ENCODE data around the gene CD207. TPM values are rescaled to one million over a fixed set of nuclear protein-coding genes. Genes with fewer than 3 reads are reported as not detected.
A peak's percentile ranks its signal among the peaks of the same experiment; 100 is the strongest.

CD207 gene
- total RNA-seq, 2 experiments from 2014 or later, result not detected

DNA sequence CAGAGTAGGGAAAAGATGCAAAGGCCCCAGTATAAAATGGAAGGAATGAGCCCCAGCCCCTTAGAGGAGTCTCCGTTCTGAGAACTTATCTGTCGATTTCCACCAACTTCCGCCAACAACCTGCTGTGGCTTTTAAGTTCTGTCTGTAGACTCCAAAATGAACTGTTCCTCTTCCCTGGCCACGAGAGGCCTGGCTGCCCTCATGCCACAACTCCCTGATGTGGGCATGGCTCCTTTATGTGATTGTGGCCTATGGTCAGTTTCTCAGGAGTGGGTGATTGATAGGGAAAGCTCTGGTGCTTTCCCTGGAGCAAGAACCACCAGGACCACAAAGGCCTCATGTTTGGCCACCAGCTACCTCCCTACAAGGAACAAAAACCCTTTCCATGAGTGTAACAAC, 18.8 kb upstream of the CD207 start:
- POLR2A ChIA-PET, result no interaction called here
- Mint-ChIP-seq H3K36me3 (ENCODE audit: low read depth) (no peaks in the 10 kb centered on the region), H3K27me3 (no peaks in the 10 kb centered on the region), H3K27ac (no peak overlapping the region), H3K4me1 (ENCODE audit: low read depth) (peaks cover 30% of the 10 kb centered on the region), H3K4me3 (no peak overlapping the region), H3K9me3 (no peaks in the 10 kb centered on the region)
- ATAC-seq (no peak), DNase-seq (no peak)
- CTCF ChIA-PET, result interaction anchor here (1.2 to 5.6 kb wide), 3 partner anchors 17 to 94 kb away, joined by 4 to 37 read pairs (median 11); partner anchors contain the start of gene FIGLA
- intact Hi-C loops (cut with micrococcal nuclease), result loop anchor here (5.0 kb wide), 1 partner anchor 67 kb away; no protein-coding TSS in a partner anchor
- TF ChIP-seq, protein P1, sequence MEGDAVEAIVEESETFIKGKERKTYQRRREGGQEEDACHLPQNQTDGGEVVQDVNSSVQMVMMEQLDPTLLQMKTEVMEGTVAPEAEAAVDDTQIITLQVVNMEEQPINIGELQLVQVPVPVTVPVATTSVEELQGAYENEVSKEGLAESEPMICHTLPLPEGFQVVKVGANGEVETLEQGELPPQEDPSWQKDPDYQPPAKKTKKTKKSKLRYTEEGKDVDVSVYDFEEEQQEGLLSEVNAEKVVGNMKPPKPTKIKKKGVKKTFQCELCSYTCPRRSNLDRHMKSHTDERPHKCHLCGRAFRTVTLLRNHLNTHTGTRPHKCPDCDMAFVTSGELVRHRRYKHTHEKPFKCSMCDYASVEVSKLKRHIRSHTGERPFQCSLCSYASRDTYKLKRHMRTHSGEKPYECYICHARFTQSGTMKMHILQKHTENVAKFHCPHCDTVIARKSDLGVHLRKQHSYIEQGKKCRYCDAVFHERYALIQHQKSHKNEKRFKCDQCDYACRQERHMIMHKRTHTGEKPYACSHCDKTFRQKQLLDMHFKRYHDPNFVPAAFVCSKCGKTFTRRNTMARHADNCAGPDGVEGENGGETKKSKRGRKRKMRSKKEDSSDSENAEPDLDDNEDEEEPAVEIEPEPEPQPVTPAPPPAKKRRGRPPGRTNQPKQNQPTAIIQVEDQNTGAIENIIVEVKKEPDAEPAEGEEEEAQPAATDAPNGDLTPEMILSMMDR (IDR thresholded peaks at IDR 0.05), result no peak

DNA sequence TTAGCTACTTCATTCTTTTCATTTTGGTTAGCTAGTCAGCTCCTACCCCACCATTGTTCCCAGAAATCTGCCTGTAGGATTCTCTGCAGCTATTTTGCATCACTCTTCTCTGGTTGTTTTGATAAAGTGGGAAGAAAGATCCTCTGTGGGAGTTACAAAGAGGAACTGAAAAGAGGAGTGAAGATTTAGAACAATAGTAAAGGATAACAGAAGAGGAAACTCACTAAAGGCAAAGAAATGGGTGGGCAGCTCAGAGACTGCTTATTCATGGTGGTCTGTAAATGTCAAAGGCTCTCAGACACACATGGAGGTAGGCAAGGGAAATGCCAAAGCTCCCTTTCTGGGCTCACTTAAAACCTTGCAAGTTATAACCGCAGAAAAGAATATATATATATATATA, 17.2 kb upstream of the CD207 start:
- DNase-seq (peak; percentile 22), ATAC-seq (no peak)
- H3K4me1 Mint-ChIP-seq (ENCODE audit: low read depth), result peaks cover 30% of the 10 kb centered on the region
- H3K27me3 Mint-ChIP-seq, result no peaks in the 10 kb centered on the region
- H3K9me3 Mint-ChIP-seq, result no peaks in the 10 kb centered on the region
- ChIA-PET POLR2A (interaction anchor here (1.0 to 1.2 kb wide), 2 partner anchors 18 to 19 kb away, joined by 3 read pairs; no protein-coding TSS in a partner anchor), CTCF (interaction anchor here (1.3 to 6.1 kb wide), 4 partner anchors 10 to 112 kb away, joined by 3 to 57 read pairs (median 24); partner anchors contain the start of gene FIGLA)
- H3K4me3 Mint-ChIP-seq, result no peak overlapping the region
- H3K36me3 Mint-ChIP-seq (ENCODE audit: low read depth), result no peaks in the 10 kb centered on the region
- TF ChIP-seq, protein P1 (IDR thresholded peaks at IDR 0.05), result no peak
- intact Hi-C loops (cut with micrococcal nuclease), result loop anchor here (5.0 kb wide), 1 partner anchor 66 kb away; no protein-coding TSS in a partner anchor
- H3K27ac Mint-ChIP-seq, result peak overlapping the region; percentile 77

DNA sequence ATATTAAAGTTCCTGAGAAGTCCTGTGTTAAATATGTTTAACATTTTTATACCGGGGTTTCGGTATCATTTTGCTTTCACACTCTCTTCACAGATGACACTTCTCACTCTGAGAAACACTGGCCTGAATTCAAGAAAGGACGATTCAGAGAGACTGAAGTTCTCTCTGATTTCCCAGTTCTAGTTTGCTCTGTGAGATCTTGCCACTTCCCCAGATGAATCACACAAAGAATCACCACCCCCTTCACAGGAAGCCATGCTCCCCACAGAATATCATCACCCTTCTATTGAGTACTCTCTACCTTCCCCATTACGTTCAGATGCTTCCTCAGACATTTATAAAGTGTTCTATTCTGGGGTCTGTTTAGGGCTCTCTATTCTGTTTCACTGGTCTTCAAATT, 16.1 kb upstream of the CD207 start:
- peak overlapping the region; percentile 5 for H3K4me3 Mint-ChIP-seq

DNA sequence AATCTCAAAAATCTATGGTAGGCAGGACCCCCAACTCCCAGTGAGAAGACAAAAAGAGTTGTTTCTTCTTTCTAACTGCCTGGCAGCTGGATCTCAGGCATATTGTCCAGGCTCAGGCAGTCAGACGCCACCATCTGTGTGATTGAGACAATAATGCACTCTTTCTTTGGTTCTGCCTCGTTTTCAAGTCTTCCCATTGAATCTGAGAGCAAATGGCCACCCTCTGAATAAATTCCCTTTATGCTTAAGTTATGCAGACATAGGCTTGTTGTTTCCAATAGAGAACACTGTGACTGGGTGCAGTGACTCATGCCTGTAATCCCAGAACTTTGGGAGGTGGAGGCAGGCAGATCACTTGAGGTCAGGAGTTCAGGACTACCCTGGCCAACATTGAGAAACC, 15.3 kb upstream of the CD207 start:
- Mint-ChIP-seq H3K27ac (peak overlapping the region; percentile 67), H3K27me3 (no peaks in the 10 kb centered on the region), H3K9me3 (no peaks in the 10 kb centered on the region), H3K4me3 (no peak overlapping the region), H3K4me1 (ENCODE audit: low read depth) (peaks cover 30% of the 10 kb centered on the region), H3K36me3 (ENCODE audit: low read depth) (no peaks in the 10 kb centered on the region)
- intact Hi-C loops (cut with micrococcal nuclease), result loop anchor here (5.0 kb wide), 1 partner anchor 64 kb away; no protein-coding TSS in a partner anchor
- no peak for DNase-seq
- ChIA-PET CTCF (interaction anchor here (1.2 to 6.1 kb wide), 2 partner anchors 11 to 65 kb away, joined by 3 to 57 read pairs; no protein-coding TSS in a partner anchor), POLR2A (no interaction called here)
- TF ChIP-seq, protein P1 (IDR thresholded peaks at IDR 0.05), result no peak
- ATAC-seq, result no peak

More for the DNA sequence above, 16.1 kb upstream of the CD207 start:
- TF ChIP-seq, protein P1 (IDR thresholded peaks at IDR 0.05), result no peak
- intact Hi-C loops (cut with micrococcal nuclease), result loop anchor here (5.0 kb wide), 1 partner anchor 64 kb away; no protein-coding TSS in a partner anchor
- H3K4me1 Mint-ChIP-seq (ENCODE audit: low read depth), result peaks cover 30% of the 10 kb centered on the region
- ChIA-PET CTCF (interaction anchor here (1.1 to 6.1 kb wide), 5 partner anchors 11 to 113 kb away, joined by 3 to 57 read pairs (median 11); partner anchors contain the start of gene FIGLA), POLR2A (interaction anchor here (0.6 kb wide), 1 partner anchor 21 kb away, joined by 3 read pairs; no protein-coding TSS in a partner anchor)
- H3K27ac Mint-ChIP-seq, result peak overlapping the region; percentile 77
- ATAC-seq (peak; percentile 98), DNase-seq (peak; percentile 70)
- no peaks in the 10 kb centered on the region for H3K9me3 Mint-ChIP-seq
- no peaks in the 10 kb centered on the region for H3K27me3 Mint-ChIP-seq
- H3K36me3 Mint-ChIP-seq (ENCODE audit: low read depth), result no peaks in the 10 kb centered on the region

DNA sequence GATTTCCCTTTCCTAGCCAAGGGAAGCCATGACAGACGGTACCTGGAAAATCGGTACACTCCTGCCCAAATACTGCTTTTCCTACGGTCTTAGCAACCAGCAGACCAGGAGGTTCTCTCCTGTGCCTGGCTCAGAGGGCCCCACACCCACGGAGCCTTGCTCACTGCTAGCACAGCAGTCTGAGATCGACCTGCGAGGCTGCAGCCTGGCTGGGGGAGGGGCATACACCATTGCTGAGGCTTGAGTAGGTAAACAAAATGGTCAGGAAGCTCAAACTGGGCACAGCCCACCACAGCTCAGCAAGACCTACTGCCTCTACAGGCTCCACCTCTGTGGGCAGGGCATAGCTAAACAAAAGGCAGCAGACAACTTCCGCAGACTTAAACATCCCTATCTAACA, 6.8 kb upstream of the CD207 start:
- no peak for ATAC-seq
- POLR2A ChIA-PET, result no interaction called here
- H3K4me1 Mint-ChIP-seq (ENCODE audit: low read depth), result no peaks in the 10 kb centered on the region
- DNase-seq, result no peak
- H3K27ac Mint-ChIP-seq, result no peak overlapping the region
- CTCF ChIA-PET, result interaction anchor here (1.0 to 1.3 kb wide), 3 partner anchors 12 to 53 kb away, joined by 3 to 5 read pairs (median 3); no protein-coding TSS in a partner anchor
- H3K9me3 Mint-ChIP-seq, result no peaks in the 10 kb centered on the region
- TF ChIP-seq, protein P1 (IDR thresholded peaks at IDR 0.05), result no peak
- no peak overlapping the region for H3K4me3 Mint-ChIP-seq
- H3K27me3 Mint-ChIP-seq, result peaks cover 6% of the 10 kb centered on the region
- intact Hi-C loops (cut with micrococcal nuclease), result no loop called here
- H3K36me3 Mint-ChIP-seq (ENCODE audit: low read depth), result no peaks in the 10 kb centered on the region

Measured in activated CD8-positive, alpha-beta T cell treated with anti-CD3 and anti-CD28 coated beads for 36 hours (primary cell).